Mesenchymal stem cell (in vitro differentiated cells and primary cell): ENCODE results near the gene SURF2. TPM values are rescaled to one million over a fixed set of nuclear protein-coding genes. Genes with fewer than 3 reads are reported as not detected.

Experiments used
- DNase-seq: peaks from one replicate; pipeline ENCODE4 v3.0.0-alpha.2; 2013
- H2AFZ ChIP-seq: one replicate; pipeline ENCODE4 v1.6.1; 2013; ENCODE audit warnings: low read depth, mild to moderate bottlenecking, control low read depth, inconsistent platforms, low read length, moderate library complexity
- H2AK5ac ChIP-seq: 2 replicates; pipeline ENCODE4 v1.6.1; 2013; ENCODE audit warnings: low read length, moderate library complexity, mild to moderate bottlenecking, inconsistent platforms; ENCODE audit not compliant: severe bottlenecking
- H2BK120ac ChIP-seq: one replicate; pipeline ENCODE4 v1.6.1; 2013; ENCODE audit warnings: low read depth, mild to moderate bottlenecking, inconsistent platforms, low read length, moderate library complexity
- H2BK12ac ChIP-seq, 2 experiments: one replicate each; pipeline ENCODE4 v1.6.1; 2013; ENCODE audit warnings: inconsistent platforms in 2 of 2, low read length in 2 of 2, mild to moderate bottlenecking in 2 of 2, moderate library complexity in 2 of 2, control low read depth in 1 of 2
- H2BK15ac ChIP-seq: one replicate; pipeline ENCODE4 v1.6.1; 2013; ENCODE audit warnings: mild to moderate bottlenecking, low read depth, inconsistent platforms; ENCODE audit not compliant: poor library complexity, severe bottlenecking
- H2BK5ac ChIP-seq: 2 replicates; pipeline ENCODE4 v1.6.1; 2013; ENCODE audit warnings: low read depth, mild to moderate bottlenecking, low read length, control low read depth, inconsistent platforms; ENCODE audit not compliant: poor library complexity, severe bottlenecking
- H3K14ac ChIP-seq, 2 experiments: one replicate each; pipeline ENCODE4 v1.6.1; 2013; ENCODE audit warnings: inconsistent platforms in 2 of 2, low read length in 2 of 2, control low read depth in 1 of 2, mild to moderate bottlenecking in 1 of 2, moderate library complexity in 1 of 2
- H3K18ac ChIP-seq, 2 experiments: one replicate each; pipeline ENCODE4 v1.6.1; 2013; ENCODE audit warnings: inconsistent platforms in 2 of 2, low read length in 2 of 2, control low read depth in 1 of 2, low read depth in 1 of 2, mild to moderate bottlenecking in 1 of 2
- H3K23ac ChIP-seq, 2 experiments: one replicate each; pipeline ENCODE4 v1.6.1; 2013; ENCODE audit warnings: inconsistent platforms in 2 of 2, low read length in 2 of 2, mild to moderate bottlenecking in 2 of 2, moderate library complexity in 2 of 2, control low read depth in 1 of 2
- H3K27ac ChIP-seq: 2 replicates; pipeline ENCODE4 v1.5.1; 2013; ENCODE audit warnings: mild to moderate bottlenecking, moderate library complexity, low read length, control low read depth, inconsistent platforms; ENCODE audit not compliant: poor library complexity, severe bottlenecking
- H3K27me3 ChIP-seq, 2 experiments: 2 replicates each; pipeline versions ENCODE4 v1.6.1 to v1.7.0; 2013; ENCODE audit warnings: low read length in 2 of 2, mild to moderate bottlenecking in 2 of 2, moderate library complexity in 2 of 2, control low read depth in 1 of 2, inconsistent platforms in 1 of 2; ENCODE audit not compliant: control insufficient read depth in 1 of 2, insufficient read depth in 1 of 2
- H3K36me3 ChIP-seq, 2 experiments: 2 replicates each; pipeline versions ENCODE4 v1.6.1 to v1.7.0; 2013; ENCODE audit warnings: low read length in 2 of 2, control low read depth in 1 of 2, inconsistent platforms in 1 of 2, low read depth in 1 of 2, mild to moderate bottlenecking in 1 of 2; ENCODE audit not compliant: insufficient read depth in 2 of 2, control insufficient read depth in 1 of 2
- H3K4ac ChIP-seq, 2 experiments: one replicate each; pipeline ENCODE4 v1.6.1; 2013; ENCODE audit warnings: inconsistent platforms in 2 of 2, low read length in 2 of 2, mild to moderate bottlenecking in 2 of 2, moderate library complexity in 2 of 2, control low read depth in 1 of 2, low read depth in 1 of 2
- H3K4me1 ChIP-seq: 2 replicates; pipeline ENCODE4 v1.6.1; 2013; ENCODE audit warnings: low read depth, low read length, control low read depth; ENCODE audit not compliant: control insufficient read depth, insufficient read depth
- H3K4me2 ChIP-seq: 2 replicates; pipeline ENCODE4 v1.6.1; 2013; ENCODE audit warnings: low read length, mild to moderate bottlenecking, inconsistent platforms; ENCODE audit not compliant: poor library complexity, severe bottlenecking
- H3K4me3 ChIP-seq, 2 experiments: 2 replicates each; pipeline versions ENCODE4 v1.5.1 to v1.7.0; 2013; ENCODE audit warnings: low read length in 2 of 2, mild to moderate bottlenecking in 2 of 2, control low read depth in 1 of 2, low read depth in 1 of 2; ENCODE audit not compliant: insufficient read depth in 1 of 2
- H3K79me1 ChIP-seq: replicated peaks from 2 replicates; pipeline ENCODE4 v1.6.1; 2013; ENCODE audit warnings: mild to moderate bottlenecking, control low read depth, low read length, inconsistent platforms; ENCODE audit not compliant: poor library complexity, severe bottlenecking
- H3K9ac ChIP-seq: 2 replicates; pipeline ENCODE4 v1.7.0; 2013; ENCODE audit warnings: mild to moderate bottlenecking, low read length, moderate library complexity
- H3K9me3 ChIP-seq: 2 replicates; pipeline ENCODE4 v1.7.0; 2013; ENCODE audit warnings: mild to moderate bottlenecking, low read length; ENCODE audit not compliant: control insufficient read depth
- H4K8ac ChIP-seq: one replicate; pipeline ENCODE4 v1.6.1; 2013; ENCODE audit warnings: inconsistent platforms, mild to moderate bottlenecking, low read length, moderate library complexity
- H4K91ac ChIP-seq: one replicate; pipeline ENCODE4 v1.6.1; 2013; ENCODE audit warnings: mild to moderate bottlenecking, low read length, inconsistent platforms
- WGBS: methylation state at CpG from one replicate; pipeline ENCODE4 v1.1.7; 2013; ENCODE audit warnings: mixed read lengths; 5-methylcytosine and 5-hydroxymethylcytosine counted together
- polyA plus RNA-seq, 2 experiments: library from polyadenylated mRNA; stranded (reverse); fragments of 200-250 nt; gene quantifications; one replicate each; pipeline ENCODE4 v1.2.3, GENCODE V29; 2013

The SURF2 gene
- 23.7 TPM for polyA plus RNA-seq (2013, experiment 1 of 2)
- 24.2 TPM for polyA plus RNA-seq (2013, experiment 2 of 2)

DNA sequence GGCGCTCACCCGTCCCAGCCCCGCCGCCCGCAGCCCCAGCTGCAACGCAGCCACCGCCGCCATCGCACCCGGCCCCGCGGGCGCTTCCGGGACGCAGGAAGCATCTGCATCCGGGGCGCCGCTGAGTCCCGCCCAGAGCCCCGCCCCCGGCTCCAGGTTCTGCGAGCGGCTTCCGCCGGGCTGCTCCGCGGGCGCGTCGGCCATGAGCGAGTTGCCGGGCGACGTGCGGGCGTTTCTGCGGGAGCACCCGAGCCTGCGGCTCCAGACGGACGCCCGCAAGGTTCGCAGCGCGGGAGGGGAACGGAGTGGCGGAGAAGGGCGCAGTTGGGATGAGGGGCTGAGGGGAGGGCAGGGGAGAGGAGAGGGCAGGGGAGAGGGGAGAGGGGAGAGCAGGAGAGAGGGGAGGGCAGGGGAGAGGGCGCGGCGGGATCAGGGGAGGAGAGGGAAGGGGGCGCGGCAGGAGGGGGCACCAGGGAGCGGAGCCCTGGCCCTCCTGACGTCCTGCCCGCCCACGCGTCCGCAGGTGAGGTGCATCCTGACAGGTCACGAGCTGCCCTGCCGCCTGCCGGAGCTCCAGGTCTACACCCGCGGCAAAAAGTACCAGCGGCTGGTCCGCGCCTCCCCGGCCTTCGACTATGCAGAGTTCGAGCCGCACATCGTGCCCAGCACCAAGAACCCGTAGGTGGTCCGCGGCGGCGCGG is at the start of gene SURF2, which contains the start of gene SURF1:
Gene SURF2 (plus strand): TSS at position 160 of the 701 bp plus-strand sequence. CDS start 43 bp downstream, at position 203.
Gene SURF1 (minus strand): TSS at position 97 of the 701 bp plus-strand sequence. CDS start 34 bp downstream, at position 63.
- Histone ChIP-seq H3K4me2 (peak within 1 kb of the TSS; percentile 91), H4K91ac (peak within 1 kb of the TSS; percentile 6), H2BK12ac (no peak within 1 kb of the TSS), H3K36me3 (peaks cover 57 to 73% of the 10 kb centered on the region in 2 experiments), H2BK5ac (no peak within 1 kb of the TSS), H3K4me3 (peak within 1 kb of the TSS; percentile 91 to 96), H2AK5ac (no peak within 1 kb of the TSS), H3K9me3 (no peaks in the 10 kb centered on the region), H3K27ac (peak within 1 kb of the TSS; percentile 6), H3K14ac (peak within 1 kb of the TSS in 1 of 2 experiments; percentile 73), H2BK15ac (no peak within 1 kb of the TSS), H3K27me3 (no peaks in the 10 kb centered on the region), H3K18ac (peak within 1 kb of the TSS in 1 of 2 experiments; percentile 90), H3K4ac (peak within 1 kb of the TSS; percentile 49 to 62), H2BK120ac (no peak within 1 kb of the TSS), H4K8ac (peak within 1 kb of the TSS; percentile 53), H3K79me1 (peaks cover 44% of the 10 kb centered on the region), H3K23ac (peak within 1 kb of the TSS in 1 of 2 experiments; percentile 92), H2AFZ (peak within 1 kb of the TSS; percentile 29), H3K9ac (peak within 1 kb of the TSS; percentile 100), H3K4me1 (peaks cover 24% of the 10 kb centered on the region)
- DNase-seq = peak; percentile 82
- WGBS = under 1% methylated on average over 65 of the region's 78 CpGs

DNA sequence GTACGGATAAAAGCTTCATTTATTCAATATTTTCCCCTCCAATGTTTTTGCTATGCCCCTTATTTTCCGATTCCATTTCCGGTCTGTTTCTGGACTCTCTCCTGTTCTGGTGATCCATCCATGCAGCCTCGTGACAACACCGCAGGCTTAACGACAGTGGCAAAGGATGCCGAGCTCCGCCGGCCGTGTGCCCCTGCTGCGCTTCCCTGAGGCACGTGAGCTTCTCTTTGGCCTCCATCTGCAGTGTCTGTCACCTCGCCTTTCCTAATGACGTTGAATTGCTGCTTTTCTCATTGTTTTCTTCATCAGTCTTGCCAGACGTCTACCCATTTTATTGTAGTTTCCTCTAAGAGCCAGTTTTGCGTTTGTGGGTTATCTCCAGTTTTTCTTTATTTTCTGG is 49.0 kb upstream of the SURF2 start:
- H3K9me3 ChIP-seq = no peaks in the 10 kb centered on the region
- no peak overlapping the region for H2AK5ac ChIP-seq
- DNase-seq = no peak
- H4K91ac ChIP-seq = no peak overlapping the region
- no peak overlapping the region for H3K4ac ChIP-seq
- no peak overlapping the region for H2AFZ ChIP-seq
- no peak overlapping the region for H2BK120ac ChIP-seq
- H3K18ac ChIP-seq = no peak overlapping the region
- H3K4me3 ChIP-seq = no peak overlapping the region
- no peaks in the 10 kb centered on the region for H3K79me1 ChIP-seq
- WGBS = 77% methylated on average over 15 of the region's 16 CpGs
- H3K27me3 ChIP-seq = peaks cover 3 to 49% of the 10 kb centered on the region in 2 experiments
- no peak overlapping the region for H2BK12ac ChIP-seq
- H3K23ac ChIP-seq = no peak overlapping the region
- H2BK15ac ChIP-seq = no peak overlapping the region
- no peak overlapping the region for H3K14ac ChIP-seq
- H3K4me2 ChIP-seq = no peak overlapping the region
- no peak overlapping the region for H4K8ac ChIP-seq
- no peak overlapping the region for H3K27ac ChIP-seq
- peaks cover 12% of the 10 kb centered on the region for H3K4me1 ChIP-seq
- no peak overlapping the region for H3K9ac ChIP-seq
- no peaks in the 10 kb centered on the region for H3K36me3 ChIP-seq
- no peak overlapping the region for H2BK5ac ChIP-seq

DNA sequence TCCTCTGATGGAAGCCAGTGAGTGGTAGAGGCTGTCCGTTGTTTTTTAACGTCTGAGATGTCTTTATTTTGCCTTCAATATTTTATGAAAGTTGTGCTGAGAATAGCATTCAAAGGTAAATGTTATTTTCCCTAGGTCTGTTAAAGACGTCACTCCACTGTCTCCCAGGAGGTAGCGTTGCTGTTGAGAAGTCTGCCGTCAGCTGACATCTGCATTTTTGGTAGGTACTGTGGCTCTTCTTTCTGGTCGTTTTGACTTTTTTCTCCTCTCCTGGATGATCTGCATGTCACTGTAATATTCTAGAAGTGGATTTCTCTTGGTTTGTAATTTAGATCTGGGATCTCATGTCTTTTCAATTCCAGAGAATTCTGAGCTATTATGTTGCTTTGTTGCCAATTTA is 46.7 kb upstream of the SURF2 start:
- Histone ChIP-seq H2BK5ac (no peak overlapping the region), H2BK12ac (no peak overlapping the region), H3K4me1 (peaks cover 10% of the 10 kb centered on the region), H3K79me1 (no peaks in the 10 kb centered on the region), H3K18ac (no peak overlapping the region), H3K4ac (no peak overlapping the region), H4K8ac (no peak overlapping the region), H2AFZ (no peak overlapping the region), H3K4me3 (no peak overlapping the region), H3K36me3 (no peaks in the 10 kb centered on the region), H3K27ac (no peak overlapping the region), H3K9me3 (no peaks in the 10 kb centered on the region), H3K4me2 (no peak overlapping the region), H2AK5ac (no peak overlapping the region), H3K14ac (no peak overlapping the region), H3K27me3 (peaks cover 0 to 30% of the 10 kb centered on the region in 2 experiments), H3K23ac (no peak overlapping the region), H4K91ac (no peak overlapping the region), H2BK15ac (no peak overlapping the region), H3K9ac (no peak overlapping the region), H2BK120ac (no peak overlapping the region)
- WGBS = 78% methylated on average over 6 of the region's 6 CpGs
- no peak for DNase-seq

DNA sequence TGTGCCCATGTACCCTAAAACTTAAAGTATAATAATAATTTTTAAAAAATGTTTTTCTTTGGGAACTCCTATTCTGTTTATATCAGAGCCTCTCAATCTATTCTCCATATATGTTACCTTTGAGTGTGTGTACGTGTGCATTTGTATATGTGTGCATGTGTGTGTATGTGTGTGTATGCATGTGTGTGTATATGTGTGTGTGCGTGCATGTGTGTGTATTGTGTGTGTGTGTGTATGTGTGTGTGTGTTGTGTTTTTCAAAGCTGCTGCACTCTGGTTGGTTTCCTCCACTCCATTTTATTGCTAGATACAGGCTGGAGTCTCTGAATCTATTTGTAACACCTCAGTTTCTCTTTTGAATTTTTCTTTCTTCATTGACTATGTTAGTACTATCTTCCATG is 40.4 kb upstream of the SURF2 start:
- H2BK120ac ChIP-seq = no peak overlapping the region

More for the DNA sequence above, 40.4 kb upstream of the SURF2 start:
- no peak overlapping the region for H3K4me3 ChIP-seq
- H2BK15ac ChIP-seq = no peak overlapping the region
- H3K9ac ChIP-seq = no peak overlapping the region
- H3K9me3 ChIP-seq = no peaks in the 10 kb centered on the region
- peaks cover 0 to 8% of the 10 kb centered on the region in 2 experiments for H3K27me3 ChIP-seq
- H2BK5ac ChIP-seq = no peak overlapping the region
- no peak overlapping the region for H3K14ac ChIP-seq
- no peaks in the 10 kb centered on the region for H3K36me3 ChIP-seq
- no peaks in the 10 kb centered on the region for H3K4me1 ChIP-seq
- no peak overlapping the region for H4K91ac ChIP-seq
- no peak overlapping the region for H2BK12ac ChIP-seq
- H4K8ac ChIP-seq = no peak overlapping the region
- no peak overlapping the region for H2AFZ ChIP-seq
- 61% methylated on average over 2 of the region's 2 CpGs for WGBS
- DNase-seq = no peak
- H2AK5ac ChIP-seq = no peak overlapping the region
- H3K23ac ChIP-seq = no peak overlapping the region
- H3K4ac ChIP-seq = no peak overlapping the region
- no peak overlapping the region for H3K27ac ChIP-seq
- H3K18ac ChIP-seq = no peak overlapping the region
- no peak overlapping the region for H3K4me2 ChIP-seq
- H3K79me1 ChIP-seq = no peaks in the 10 kb centered on the region
